Adrenal gland (tissue), 5 donors: ENCODE data around the gene TPM2.

Experiments used
- POLR2A ChIP-seq, 2 donors: fragments of 450-650 bp; IDR thresholded peaks; one replicate each; pipeline ENCODE4 v1.6.1; 2017; ENCODE audit warnings: antibody characterized with exemption in 2 of 2, mild to moderate bottlenecking in 2 of 2, moderate library complexity in 1 of 2
- TF ChIP-seq, protein P1 (sequence below), 6 experiments: fragments of 450-650 bp in 4 of 6; fragments of 200-600 bp in 2 of 6; sonication (generic) in 1 of 6; IDR thresholded peaks; 1 replicate in 5 of 6; 2 replicates in 1 of 6; pipeline versions ENCODE4 v1.5.1 to v1.8.0; 2016 to 2021; ENCODE audit warnings: antibody characterized with exemption in 6 of 6, mild to moderate bottlenecking in 2 of 6, moderate library complexity in 1 of 6
- donor health status: DM: no; HTN: no; CAD: no.

DNA sequence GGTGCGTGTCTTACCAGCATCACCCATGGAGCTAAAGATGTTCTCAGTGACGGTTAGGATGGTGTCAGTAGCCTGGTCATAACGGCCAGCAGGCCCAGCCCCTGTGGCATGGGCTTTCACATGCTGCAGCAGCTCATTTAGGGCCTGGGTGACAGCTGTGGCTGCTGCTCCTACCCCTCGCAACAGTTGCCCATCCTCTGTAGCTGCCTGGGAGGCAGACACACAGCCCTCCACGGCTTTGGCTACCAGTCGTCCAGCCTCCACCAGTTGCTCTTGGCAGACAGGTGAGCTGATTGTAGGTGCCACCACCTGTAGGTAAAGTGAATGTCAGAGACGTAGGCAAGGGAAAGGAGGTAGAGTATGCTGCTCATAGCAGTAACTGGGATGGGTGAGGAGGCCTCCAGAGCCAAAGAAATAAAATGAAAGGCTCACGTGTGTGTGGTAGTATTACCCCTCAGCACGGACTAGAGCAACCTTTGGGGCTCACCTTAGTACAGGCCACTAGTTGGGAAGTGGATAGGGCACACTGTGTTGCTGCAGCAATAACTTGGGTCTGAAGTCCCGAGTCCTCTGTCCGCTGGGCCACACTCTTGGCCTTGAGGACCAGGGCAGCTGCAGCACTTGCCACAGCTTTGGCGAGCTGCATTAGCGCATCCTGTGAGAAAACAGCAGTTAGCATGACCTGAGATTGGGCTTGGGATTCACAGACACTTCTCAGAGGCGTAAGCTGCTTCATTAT lies 27.6 kb upstream of the TPM2 start:
- TF ChIP-seq, protein P1, sequence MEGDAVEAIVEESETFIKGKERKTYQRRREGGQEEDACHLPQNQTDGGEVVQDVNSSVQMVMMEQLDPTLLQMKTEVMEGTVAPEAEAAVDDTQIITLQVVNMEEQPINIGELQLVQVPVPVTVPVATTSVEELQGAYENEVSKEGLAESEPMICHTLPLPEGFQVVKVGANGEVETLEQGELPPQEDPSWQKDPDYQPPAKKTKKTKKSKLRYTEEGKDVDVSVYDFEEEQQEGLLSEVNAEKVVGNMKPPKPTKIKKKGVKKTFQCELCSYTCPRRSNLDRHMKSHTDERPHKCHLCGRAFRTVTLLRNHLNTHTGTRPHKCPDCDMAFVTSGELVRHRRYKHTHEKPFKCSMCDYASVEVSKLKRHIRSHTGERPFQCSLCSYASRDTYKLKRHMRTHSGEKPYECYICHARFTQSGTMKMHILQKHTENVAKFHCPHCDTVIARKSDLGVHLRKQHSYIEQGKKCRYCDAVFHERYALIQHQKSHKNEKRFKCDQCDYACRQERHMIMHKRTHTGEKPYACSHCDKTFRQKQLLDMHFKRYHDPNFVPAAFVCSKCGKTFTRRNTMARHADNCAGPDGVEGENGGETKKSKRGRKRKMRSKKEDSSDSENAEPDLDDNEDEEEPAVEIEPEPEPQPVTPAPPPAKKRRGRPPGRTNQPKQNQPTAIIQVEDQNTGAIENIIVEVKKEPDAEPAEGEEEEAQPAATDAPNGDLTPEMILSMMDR (IDR thresholded peaks at IDR 0.05) = no peak
- no peak for TF ChIP-seq POLR2A (IDR thresholded peaks at IDR 0.05)
